T1000 (cell line): ENCODE measurements around the gene JMY.
"Not testable (repeated sequence)": the region's sequence is repeated elsewhere in the genome, so short reads cannot be mapped to it uniquely, and the experiment has no call there.

ENCODE experiments used
- DNase-seq: peaks from one replicate; lab custom pipeline; 2025; ENCODE audit warnings: mixed read lengths; lab: John Stamatoyannopoulos, UW

The JMY gene

GRCh38 chr5:79236970-79237739 lies 1.2 kb downstream of the JMY start:
- DNase-seq: no peak

GRCh38 chr5:79237740-79238560 lies 2.0 kb downstream of the JMY start:
- no peak for DNase-seq

- no peak for DNase-seq
These were observed 4.6 kb downstream of the JMY start for GRCh38 chr5:79240561-79240960.

- DNase-seq: no peak
These were observed 5.6 kb downstream of the JMY start for GRCh38 chr5:79241535-79241979.

- no peak for DNase-seq
These were observed 6.5 kb downstream of the JMY start for GRCh38 chr5:79242242-79243039.

- DNase-seq: no peak
These were observed 7.3 kb downstream of the JMY start for GRCh38 chr5:79243224-79243623.

- DNase-seq: not testable (repeated sequence)
These were observed 18.1 kb downstream of the JMY start for GRCh38 chr5:79254067-79254466.

GRCh38 chr5:79255786-79256557 lies 20.0 kb downstream of the JMY start:
- no peak for DNase-seq

- no peak for DNase-seq
These were observed 20.6 kb downstream of the JMY start for GRCh38 chr5:79256563-79256962.

- no peak for DNase-seq
These were observed 21.4 kb downstream of the JMY start for GRCh38 chr5:79257314-79257713.

- no peak for DNase-seq
These were observed 22.9 kb downstream of the JMY start for GRCh38 chr5:79258801-79259200.

GRCh38 chr5:79259383-79259782 lies 23.5 kb downstream of the JMY start:
- no peak for DNase-seq

GRCh38 chr5:79259810-79260209 lies 23.9 kb downstream of the JMY start:
- no peak for DNase-seq

GRCh38 chr5:79261897-79262296 lies 26.0 kb downstream of the JMY start:
- DNase-seq: no peak

- DNase-seq: no peak
These were observed 27.4 kb downstream of the JMY start for GRCh38 chr5:79263290-79263689.

GRCh38 chr5:79267180-79267579 lies 31.2 kb downstream of the JMY start:
- no peak for DNase-seq

- DNase-seq: no peak
These were observed 33.8 kb downstream of the JMY start for GRCh38 chr5:79269733-79270166.

- DNase-seq: no peak
These were observed 37.4 kb downstream of the JMY start for GRCh38 chr5:79273341-79273740.

- no peak for DNase-seq
These were observed 48.9 kb downstream of the JMY start for GRCh38 chr5:79284846-79285245.

- DNase-seq: no peak
These were observed 49.4 kb downstream of the JMY start for GRCh38 chr5:79285285-79285684.

GRCh38 chr5:79285833-79286232 lies 49.9 kb downstream of the JMY start:
- DNase-seq: no peak

- no peak for DNase-seq
These were observed 51.4 kb downstream of the JMY start for GRCh38 chr5:79287380-79287779.
